ENCODE measurements around the gene GALNTL6.

Gene GALNTL6

DNA sequence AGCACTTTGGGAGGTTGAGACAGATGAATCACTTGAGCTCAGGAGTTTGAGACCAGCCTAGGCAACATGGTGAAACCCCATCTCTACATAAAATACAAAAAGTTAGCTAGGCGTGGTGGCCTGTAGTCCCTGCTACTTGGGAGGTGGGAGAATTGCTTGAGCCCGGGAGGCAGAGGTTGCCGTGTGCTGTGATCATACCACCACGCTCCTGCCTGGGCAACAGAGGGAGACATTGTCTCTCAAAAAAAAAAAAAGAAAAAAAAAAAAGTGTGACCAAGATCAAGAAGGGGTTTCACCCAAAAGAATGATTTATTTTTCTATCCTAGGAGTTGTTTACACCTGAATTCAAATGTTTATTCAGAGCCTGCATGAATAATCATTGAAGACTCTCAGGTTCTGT, 783.0 kb downstream of the GALNTL6 start:
- no peak for DNase-seq

DNA sequence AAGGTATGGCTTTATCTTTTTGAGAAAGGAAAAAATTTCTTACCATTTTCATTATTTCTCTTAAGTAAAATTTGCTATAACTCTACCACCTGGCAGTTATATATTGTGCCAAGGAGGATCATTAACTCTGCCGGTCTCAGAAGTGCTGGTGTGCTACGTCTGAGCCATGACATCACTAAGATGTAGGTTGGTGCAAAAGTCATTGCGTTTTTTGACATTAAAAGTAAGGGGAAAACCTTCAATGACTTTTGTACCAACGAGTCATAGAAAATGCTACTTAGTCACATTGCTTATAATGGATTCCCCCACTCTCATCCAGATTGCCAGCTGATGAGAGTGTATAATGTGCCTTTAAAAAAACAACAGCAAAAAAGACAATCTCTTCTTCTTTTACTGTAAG, 786.4 kb downstream of the GALNTL6 start:
- no peak for DNase-seq

GRCh38 chr4:172601195-172601594, 788.0 kb downstream of the GALNTL6 start:
- no peak for DNase-seq

GRCh38 chr4:172619218-172619617, 806.0 kb downstream of the GALNTL6 start:
- no peak for DNase-seq

- no peak for DNase-seq
Measured at GRCh38 chr4:172619798-172620197, 806.6 kb downstream of the GALNTL6 start.

DNA sequence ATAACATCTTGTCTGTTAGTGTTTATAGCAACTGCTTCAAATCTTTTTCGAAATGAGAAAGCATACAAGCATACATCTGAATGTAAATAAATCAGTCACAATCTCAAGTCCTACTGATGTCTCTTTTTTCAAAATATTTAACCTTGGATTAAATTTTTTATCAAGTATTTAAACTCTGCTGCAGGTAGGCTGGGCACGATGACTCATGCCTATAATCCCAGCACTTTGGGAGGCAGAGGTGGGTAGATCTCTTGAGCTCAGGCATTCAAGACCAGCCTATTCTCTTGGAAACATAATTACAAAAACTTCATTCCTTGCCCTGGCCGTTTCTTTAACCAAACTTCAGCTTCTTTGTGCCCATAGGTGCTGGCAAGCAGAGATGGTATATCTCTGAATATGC, 815.1 kb downstream of the GALNTL6 start:
- DNase-seq, result no peak

DNA sequence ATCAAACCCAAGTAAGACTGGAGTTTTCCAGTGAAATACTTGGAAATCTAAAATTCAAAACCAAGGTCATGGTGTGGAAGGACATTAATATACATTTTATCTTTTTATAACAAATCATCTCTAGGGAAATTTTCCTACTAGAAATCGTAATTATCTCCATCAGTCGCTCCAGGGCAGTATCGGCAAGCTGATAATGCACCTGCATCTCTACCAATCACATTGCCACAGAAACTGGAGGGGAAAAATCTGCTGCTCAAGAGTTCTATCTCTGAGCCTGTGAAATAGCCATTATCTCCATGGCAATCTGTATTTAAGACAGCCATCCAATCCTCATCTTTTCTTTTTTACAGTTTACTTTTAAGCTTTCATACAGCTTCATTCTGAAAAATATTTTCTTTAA, 817.1 kb downstream of the GALNTL6 start:
- DNase-seq, result no peak

DNA sequence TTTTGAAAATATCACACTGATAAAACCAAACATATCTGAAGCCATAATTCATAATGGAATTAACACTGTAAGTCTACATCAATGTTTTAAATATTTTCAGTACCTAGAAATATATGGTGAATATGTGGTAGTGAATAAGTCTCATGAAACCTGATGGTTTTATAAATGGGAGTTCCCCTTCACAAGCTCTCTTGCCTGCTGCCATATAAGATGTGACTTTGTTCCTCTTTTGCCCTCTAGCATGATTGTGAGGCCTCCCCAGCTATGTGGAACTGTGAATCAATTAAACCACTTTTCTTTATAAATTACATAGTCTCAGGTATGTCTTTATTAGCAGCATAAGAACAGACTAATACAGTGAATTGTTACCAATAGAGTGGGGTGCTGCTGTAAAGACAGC, 818.6 kb downstream of the GALNTL6 start:
- no peak for DNase-seq

GRCh38 chr4:172648471-172648870, 835.3 kb downstream of the GALNTL6 start:
- DNase-seq, result no peak

- no peak for DNase-seq
Measured at GRCh38 chr4:172649143-172649542, 835.9 kb downstream of the GALNTL6 start.

DNA sequence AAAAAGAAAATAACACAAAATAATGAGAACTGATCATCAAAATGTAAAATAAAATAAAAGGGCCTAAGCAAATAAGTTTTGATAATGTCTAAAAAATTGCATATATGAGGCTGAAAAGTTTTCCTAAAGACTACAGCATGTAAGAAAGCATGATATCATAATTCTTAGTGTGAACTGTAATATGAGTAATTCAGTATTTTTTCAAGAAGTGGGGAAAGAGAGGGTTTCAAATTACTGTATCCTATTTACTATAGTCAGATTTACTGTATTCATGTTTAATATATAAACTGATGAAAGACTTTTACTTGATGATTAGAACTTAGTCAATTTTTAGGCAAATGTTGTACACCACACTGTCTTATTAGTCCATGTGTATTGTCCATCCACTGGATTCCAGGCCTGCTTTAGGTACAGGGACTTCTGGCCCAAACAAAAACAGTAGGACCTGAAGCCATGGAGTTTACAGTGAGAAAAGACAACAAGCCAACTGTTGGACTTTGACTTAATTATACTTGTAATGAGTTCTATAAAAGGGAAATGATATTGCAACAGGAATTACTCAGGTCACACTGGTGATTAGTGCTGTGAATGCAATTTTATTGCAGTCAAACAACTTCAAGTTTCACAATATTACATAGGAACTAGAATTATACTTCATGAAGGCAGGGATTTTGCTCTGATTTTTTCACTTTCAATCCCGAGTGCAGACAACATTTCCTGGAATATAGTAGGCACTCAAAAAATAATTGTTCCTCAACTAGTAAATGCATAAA, 837.7 kb downstream of the GALNTL6 start:
- DNase-seq, result no peak

DNA sequence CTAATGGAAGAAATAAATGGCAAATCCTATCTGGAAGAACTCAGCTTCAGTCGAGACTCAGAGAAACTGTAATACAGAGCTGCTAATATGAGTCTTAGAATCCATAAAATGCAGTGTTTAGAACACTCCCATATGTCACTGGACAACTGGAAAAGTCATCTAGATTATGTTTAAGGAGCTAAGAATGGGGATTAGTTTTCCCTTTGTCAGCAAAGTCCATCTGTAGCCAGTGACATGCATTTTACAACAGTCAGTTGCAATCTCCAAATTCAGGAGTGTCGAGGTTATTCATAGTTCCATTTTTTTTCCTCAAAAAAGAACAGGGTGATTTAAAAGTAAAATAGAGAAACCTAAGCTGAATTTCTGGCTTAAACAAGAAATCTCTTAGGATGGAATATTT, 838.8 kb downstream of the GALNTL6 start:
- no peak for DNase-seq

GRCh38 chr4:172652369-172652768, 839.2 kb downstream of the GALNTL6 start:
- DNase-seq, result no peak

- no peak for DNase-seq
Measured at GRCh38 chr4:172653676-172654075, 840.5 kb downstream of the GALNTL6 start.

DNA sequence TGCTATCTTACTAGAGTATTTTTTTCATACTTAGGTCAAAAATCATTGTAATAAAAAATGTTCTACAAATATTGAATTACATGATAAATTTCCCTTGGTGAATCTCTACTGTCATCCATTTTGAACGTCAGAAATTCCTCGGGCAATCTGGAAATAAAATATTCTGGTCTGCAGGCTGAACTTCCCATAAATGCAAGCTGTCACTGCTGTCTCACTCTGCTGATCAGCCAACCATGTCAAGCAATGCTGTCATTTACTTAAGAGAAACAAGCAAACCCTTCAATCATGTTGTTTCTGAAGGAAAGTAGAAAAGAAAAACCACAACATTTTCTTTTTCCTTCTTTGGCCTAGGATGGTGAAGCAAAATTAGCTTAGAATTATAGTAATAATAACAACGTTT, 841.3 kb downstream of the GALNTL6 start:
- DNase-seq, result no peak

- DNase-seq, result no peak
Measured at GRCh38 chr4:172656055-172656454, 842.9 kb downstream of the GALNTL6 start.

DNA sequence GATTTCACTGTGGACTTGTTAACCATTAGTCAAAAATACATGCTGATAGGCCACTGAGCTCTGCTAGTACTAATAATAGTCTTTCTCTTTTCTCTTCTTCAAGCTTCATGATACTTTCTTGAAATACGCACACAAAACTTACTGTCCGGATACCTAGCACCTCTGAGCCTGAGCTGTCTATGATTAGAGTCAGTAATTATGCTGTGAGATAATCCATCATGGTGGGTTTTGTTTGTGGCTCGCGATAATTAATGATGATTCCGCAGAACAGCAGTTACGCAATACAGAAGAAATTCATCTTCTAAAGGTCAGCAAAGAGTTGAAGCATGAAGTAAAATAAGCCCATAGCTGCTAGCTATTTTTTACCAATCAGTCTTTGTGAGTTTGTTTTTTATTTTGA, 843.9 kb downstream of the GALNTL6 start:
- no peak for DNase-seq

DNA sequence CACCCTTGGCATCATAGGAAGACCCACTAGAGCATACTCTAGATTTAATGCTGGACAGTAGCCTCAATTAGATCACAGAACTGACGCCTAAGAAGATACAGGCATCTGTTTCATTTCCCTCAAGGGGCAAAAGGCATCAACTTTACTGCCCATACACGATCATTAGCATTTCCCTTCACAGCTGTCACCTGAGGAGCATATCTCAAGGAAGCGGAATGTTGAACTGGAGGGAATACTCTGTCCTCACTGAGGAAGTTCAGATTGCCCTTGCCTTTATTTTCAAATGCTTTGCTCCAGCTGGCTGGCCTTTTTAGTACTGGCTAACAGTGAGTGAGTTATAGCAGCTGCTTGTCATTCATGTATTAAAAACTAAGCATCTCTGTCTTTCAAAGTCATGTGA, 847.0 kb downstream of the GALNTL6 start:
- DNase-seq, result no peak

- no peak for DNase-seq
Measured at GRCh38 chr4:172662113-172662512, 848.9 kb downstream of the GALNTL6 start.

GRCh38 chr4:172666711-172667368, 853.6 kb downstream of the GALNTL6 start:
- no peak for DNase-seq

- no peak for DNase-seq
Measured at GRCh38 chr4:172674811-172675210, 861.6 kb downstream of the GALNTL6 start.

DNA sequence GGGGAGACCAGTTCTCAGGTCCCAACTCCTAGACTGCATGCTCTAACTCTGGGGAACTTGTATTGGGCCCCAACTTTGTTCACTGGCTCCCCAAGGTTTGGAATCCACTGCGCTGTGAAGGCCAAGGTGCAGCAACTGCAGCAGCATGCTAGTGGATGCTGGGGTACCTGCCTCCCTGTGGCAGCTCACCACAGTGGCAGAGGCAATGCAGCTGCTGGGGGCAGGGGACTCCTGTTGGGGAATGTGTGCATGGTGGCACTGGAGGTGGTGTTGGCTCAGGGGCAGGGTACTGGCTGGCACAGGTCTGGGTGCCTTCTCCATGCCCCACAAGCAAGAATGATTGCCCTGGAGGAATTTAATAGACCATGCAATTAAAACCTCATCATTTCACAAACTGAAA, 862.0 kb downstream of the GALNTL6 start:
- no peak for DNase-seq

DNA sequence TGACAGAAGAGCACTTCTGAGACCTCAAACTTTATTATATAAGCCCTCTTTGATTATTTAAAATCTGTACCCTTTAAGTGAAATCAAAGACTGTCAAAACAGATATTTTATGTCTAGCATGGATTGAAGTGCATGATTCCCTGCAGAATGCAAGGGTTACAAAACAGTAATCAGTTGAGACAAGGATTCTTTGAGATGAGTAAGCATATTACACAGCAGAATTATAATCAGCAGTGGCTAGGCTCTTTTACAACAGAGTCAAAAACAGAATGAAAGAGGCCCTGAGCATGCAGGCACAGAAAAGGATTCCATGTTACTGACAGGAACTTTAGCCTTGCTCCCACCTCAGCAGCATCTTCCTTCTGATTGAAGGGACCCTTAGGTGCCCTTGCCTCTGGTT, 867.5 kb downstream of the GALNTL6 start:
- DNase-seq, result no peak

- no peak for DNase-seq
Measured at GRCh38 chr4:172683021-172683420, 869.8 kb downstream of the GALNTL6 start.

- no peak for DNase-seq
Measured at GRCh38 chr4:172686021-172686420, 872.8 kb downstream of the GALNTL6 start.

Measured in KG1 (cell line).